ENCODE results near the gene MYBL2. TPM values are rescaled to one million over a fixed set of nuclear protein-coding genes. Genes with fewer than 3 reads are reported as not detected.

The MYBL2 gene
- total RNA-seq, 4 donors from 2014 or later = 1.5 to 27.2 (median 2.6) TPM

- no peak for DNase-seq
These were observed 33.1 kb downstream of the MYBL2 start for GRCh38 chr20:43699941-43700565.

GRCh38 chr20:43700627-43701026, 33.7 kb downstream of the MYBL2 start:
- Histone ChIP-seq H3K4me3 (no peak overlapping the region), H3K27me3 (no peaks in the 10 kb centered on the region), H3K27ac (no peak overlapping the region), H3K4me1 (no peaks in the 10 kb centered on the region), H3K9me3 (no peaks in the 10 kb centered on the region), H3K36me3 (no peaks in the 10 kb centered on the region)
- TF ChIP-seq POLR2A (IDR thresholded peaks at IDR 0.05) (no peak), CTCF (IDR thresholded peaks at IDR 0.05) (no peak)
- no peak for DNase-seq

More at GRCh38 chr20:43699941-43700565, 33.1 kb downstream of the MYBL2 start:
- H3K36me3 ChIP-seq = no peaks in the 10 kb centered on the region
- H3K4me3 ChIP-seq = no peak overlapping the region
- H3K9me3 ChIP-seq = no peaks in the 10 kb centered on the region
- H3K27ac ChIP-seq = no peak overlapping the region
- TF ChIP-seq CTCF (IDR thresholded peaks at IDR 0.05) (no peak), POLR2A (IDR thresholded peaks at IDR 0.05) (no peak)
- no peaks in the 10 kb centered on the region for H3K27me3 ChIP-seq
- H3K4me1 ChIP-seq = no peaks in the 10 kb centered on the region

- TF ChIP-seq POLR2A (IDR thresholded peaks at IDR 0.05) (no peak), CTCF (IDR thresholded peaks at IDR 0.05) (no peak)
- H3K27ac ChIP-seq = no peak overlapping the region
- no peak overlapping the region for H3K4me3 ChIP-seq
- DNase-seq = no peak
- no peaks in the 10 kb centered on the region for H3K4me1 ChIP-seq
- no peaks in the 10 kb centered on the region for H3K27me3 ChIP-seq
- no peaks in the 10 kb centered on the region for H3K9me3 ChIP-seq
- H3K36me3 ChIP-seq = no peaks in the 10 kb centered on the region
These were observed 35.6 kb downstream of the MYBL2 start for GRCh38 chr20:43702502-43702901.

- peaks cover 0 to 9% (median 0%) of the 10 kb centered on the region in 4 donors for H3K4me1 ChIP-seq
- H3K36me3 ChIP-seq = no peaks in the 10 kb centered on the region
- DNase-seq = peak in 1 of 3 donors; percentile 40
- TF ChIP-seq POLR2A (IDR thresholded peaks at IDR 0.05) (no peak), CTCF (IDR thresholded peaks at IDR 0.05) (no peak)
- peak overlapping the region in 1 of 4 donors; percentile 65 for H3K27ac ChIP-seq
- no peak overlapping the region for H3K4me3 ChIP-seq
- no peaks in the 10 kb centered on the region for H3K27me3 ChIP-seq
- H3K9me3 ChIP-seq = no peaks in the 10 kb centered on the region
These were observed 43.6 kb downstream of the MYBL2 start for GRCh38 chr20:43710370-43711044.

GRCh38 chr20:43711098-43711654, 44.3 kb downstream of the MYBL2 start:
- TF ChIP-seq CTCF (IDR thresholded peaks at IDR 0.05) = no peak
- no peak for TF ChIP-seq POLR2A (IDR thresholded peaks at IDR 0.05)
- peak in 1 of 3 donors; percentile 35 for DNase-seq
- Histone ChIP-seq H3K27me3 (no peaks in the 10 kb centered on the region), H3K4me1 (peaks cover 0 to 9% (median 0%) of the 10 kb centered on the region in 4 donors), H3K27ac (peak overlapping the region in 1 of 4 donors; percentile 65), H3K9me3 (no peaks in the 10 kb centered on the region), H3K4me3 (no peak overlapping the region), H3K36me3 (no peaks in the 10 kb centered on the region)

Data from Peyer's patch (tissue), 4 donors.